ENCODE data around the gene SMAD6. TPM values are rescaled to one million over a fixed set of nuclear protein-coding genes. Genes with fewer than 3 reads are reported as not detected.

Gene SMAD6
- total and polyA plus RNA-seq, 2 donors (not counting 1 experiment from before 2014, with no cell fraction given), result 0.03 to 0.37 TPM

GRCh38 chr15:66831801-66832390 is 129.9 kb downstream of the SMAD6 start:
- ChIA-PET POLR2A (interaction anchor here (0.6 to 0.7 kb wide), 2 partner anchors 21 to 38 kb away, joined by 4 to 6 read pairs; no protein-coding TSS in a partner anchor), CTCF (interaction anchor here (2.0 to 8.2 kb wide), 2 partner anchors 19 to 20 kb away, joined by 8 to 80 read pairs; no protein-coding TSS in a partner anchor)
- no peaks in the 10 kb centered on the region for H3K36me3 ChIP-seq (replicated peaks in 1 of 2; ENCODE audit: control extremely low read depth in 1 of 2, control insufficient read depth in 1 of 2, extremely low read depth in 1 of 2, insufficient read depth in 2 of 2, low read length in 1 of 2)
- peak overlapping the region; percentile 32 for H3K4me2 ChIP-seq (replicated peaks; ENCODE audit: low read depth, low read length, poor library complexity, severe bottlenecking)
- peaks cover 0 to 22% (median 7%) of the 10 kb centered on the region in 3 donors for H3K9me3 ChIP-seq (ENCODE audit: control extremely low read depth in 1 of 3, control insufficient read depth in 2 of 3, insufficient read depth in 1 of 3, low read length in 2 of 3)
- Mint-ChIP-seq H3K27ac (peak overlapping the region; percentile 46), H3K9me3 (ENCODE audit: insufficient read depth) (no peaks in the 10 kb centered on the region), H3K4me3 (no peak overlapping the region), H3K4me1 (peaks cover 38% of the 10 kb centered on the region), H3K27me3 (no peaks in the 10 kb centered on the region)
- no peak overlapping the region for H3K9ac ChIP-seq (ENCODE audit: low read length)
- WGBS (ENCODE audit: insufficient coverage), result 96% methylated on average over 13 of the region's 14 CpGs
- H3K4me1 ChIP-seq (ENCODE audit: control insufficient read depth in 2 of 2, insufficient read depth in 2 of 2, low read length in 2 of 2), result peaks cover 34 to 44% of the 10 kb centered on the region in 2 donors
- no peaks in the 10 kb centered on the region for H4K20me1 ChIP-seq (ENCODE audit: control insufficient read depth, insufficient read depth, low read length, poor library complexity, severe bottlenecking)
- H3K27ac ChIP-seq (ENCODE audit: low read length in 2 of 2), result peak overlapping the region in 1 of 2 donors; percentile 14
- no peak overlapping the region for H3K4me3 ChIP-seq (ENCODE audit: control extremely low read depth in 1 of 5, extremely low read depth in 1 of 5, insufficient read depth in 1 of 5, low read depth in 2 of 5, low read length in 4 of 5)
- ATAC-seq (ENCODE audit: low read depth), result no peak
- H3K27me3 ChIP-seq (replicated peaks in 1 of 4; ENCODE audit: control extremely low read depth in 1 of 4, control insufficient read depth in 3 of 4, insufficient read depth in 4 of 4, low read length in 3 of 4), result no peaks in the 10 kb centered on the region
- no peak for TF ChIP-seq EZH2 (IDR thresholded peaks at IDR 0.05; ENCODE audit: borderline replicate concordance, insufficient read depth, low read depth, low read length, poor library complexity, severe bottlenecking)
- TF ChIP-seq, protein P1, sequence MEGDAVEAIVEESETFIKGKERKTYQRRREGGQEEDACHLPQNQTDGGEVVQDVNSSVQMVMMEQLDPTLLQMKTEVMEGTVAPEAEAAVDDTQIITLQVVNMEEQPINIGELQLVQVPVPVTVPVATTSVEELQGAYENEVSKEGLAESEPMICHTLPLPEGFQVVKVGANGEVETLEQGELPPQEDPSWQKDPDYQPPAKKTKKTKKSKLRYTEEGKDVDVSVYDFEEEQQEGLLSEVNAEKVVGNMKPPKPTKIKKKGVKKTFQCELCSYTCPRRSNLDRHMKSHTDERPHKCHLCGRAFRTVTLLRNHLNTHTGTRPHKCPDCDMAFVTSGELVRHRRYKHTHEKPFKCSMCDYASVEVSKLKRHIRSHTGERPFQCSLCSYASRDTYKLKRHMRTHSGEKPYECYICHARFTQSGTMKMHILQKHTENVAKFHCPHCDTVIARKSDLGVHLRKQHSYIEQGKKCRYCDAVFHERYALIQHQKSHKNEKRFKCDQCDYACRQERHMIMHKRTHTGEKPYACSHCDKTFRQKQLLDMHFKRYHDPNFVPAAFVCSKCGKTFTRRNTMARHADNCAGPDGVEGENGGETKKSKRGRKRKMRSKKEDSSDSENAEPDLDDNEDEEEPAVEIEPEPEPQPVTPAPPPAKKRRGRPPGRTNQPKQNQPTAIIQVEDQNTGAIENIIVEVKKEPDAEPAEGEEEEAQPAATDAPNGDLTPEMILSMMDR (IDR thresholded peaks at IDR 0.05), result no peak
- H2AFZ ChIP-seq (ENCODE audit: insufficient read depth, low read depth, low read length, poor library complexity, severe bottlenecking), result no peak overlapping the region
- intact Hi-C loops (cut with micrococcal nuclease), result loop anchor here (10.0 kb wide), 1 partner anchor 127 kb away; the partner anchor contains the start of gene SMAD6
- H3K79me2 ChIP-seq (ENCODE audit: control insufficient read depth, insufficient read depth, low read length), result no peaks in the 10 kb centered on the region
- no peak for DNase-seq

Other genes with a start within 250 kb of the SMAD6 start
- gene SNAPC5, start 204.5 kb upstream of the SMAD6 start, total RNA-seq, result 28.5 and 29.9 TPM in 2 replicates
- gene SNAPC5, start 204.5 kb upstream of the SMAD6 start, polyA plus RNA-seq, result 21.6 and 24.5 TPM in 2 replicates
- gene RPL4, start 197.4 kb upstream of the SMAD6 start, total RNA-seq, result 2,389 and 2,546 TPM in 2 replicates
- gene RPL4, start 197.4 kb upstream of the SMAD6 start, polyA plus RNA-seq, result 2,474 and 2,691 TPM in 2 replicates
- 11.3 and 12.6 TPM in 2 replicates for gene ZWILCH, start 196.9 kb upstream of the SMAD6 start, total RNA-seq
- 2.8 and 2.9 TPM in 2 replicates for gene ZWILCH, start 196.9 kb upstream of the SMAD6 start, polyA plus RNA-seq
- not detected in 2 replicates for gene LCTL, start 136.2 kb upstream of the SMAD6 start, total RNA-seq
- not detected in 2 replicates for gene LCTL, start 136.2 kb upstream of the SMAD6 start, polyA plus RNA-seq